Mucosa of descending colon (tissue), 3 donors: ENCODE results near the gene FARSB. TPM values are rescaled to one million over a fixed set of nuclear protein-coding genes. Genes with fewer than 3 reads are reported as not detected.

Experiments used
- ATAC-seq: fragments of 200-7000 bp; cut with Tn5 transposase; one replicate; pipeline ENCODE4 v1.9.1; 2020; ENCODE audit warnings: mild to moderate bottlenecking, moderate library complexity
- DNase-seq, 3 donors: peaks; one replicate each; pipeline ENCODE4 v3.0.0-alpha.2; 2020
- H3K36me3 ChIP-seq: fragments of 200-600 bp; one replicate; pipeline ENCODE4 v1.8.0; 2021; ENCODE audit warnings: low read depth, mild to moderate bottlenecking
- H3K4me1 ChIP-seq: fragments of 200-600 bp; one replicate; pipeline ENCODE4 v1.8.0; 2021; ENCODE audit warnings: low read depth, mild to moderate bottlenecking
- H3K4me3 ChIP-seq: fragments of 200-600 bp; one replicate; pipeline ENCODE4 v1.8.0; 2021; ENCODE audit warnings: mild to moderate bottlenecking
- H3K9me3 ChIP-seq: fragments of 200-600 bp; one replicate; pipeline ENCODE4 v1.8.0; 2021; ENCODE audit warnings: mild to moderate bottlenecking
- CTCF ChIP-seq: fragments of 200-600 bp; IDR thresholded peaks from one replicate; pipeline ENCODE4 v1.8.0; 2022; ENCODE audit warnings: antibody characterized with exemption, mild to moderate bottlenecking
- intact Hi-C, 2 donors: fragments of 100-400 bp; cut with DNase I in 1 of 2; cut with micrococcal nuclease in 1 of 2; formaldehyde crosslinking; loops; one replicate each; pipeline versions ENCODE4 v1.11.0 to v1.11.1; 2022; cut with DNase I, micrococcal nuclease
- total RNA-seq, 3 donors: library from RNA; stranded (reverse); fragmentation: NEBNext Ultra II Directional in 2 of 3; extraction: Animal tissue kit (Norgen Biotek cat#: 25700) in 2 of 3; gene quantifications; one replicate each; pipeline versions ENCODE4 v1.2.1 to v1.2.4, GENCODE V29; 2021 to 2023
- donor health status: DM: no; HTN: no; CAD: no; lungs with moderate emphysema.
- donor health status: DM: no; HTN: no; CAD: no.
- donor health status: DM: no; HTN: yes; CAD: no.

Gene FARSB
- total RNA-seq, 3 donors from 2014 or later: 18.0 to 27.2 (median 21.1) TPM

- TF ChIP-seq CTCF: no peak
- intact Hi-C loops: no loop called here
- no peaks in the 10 kb centered on the region for H3K9me3 ChIP-seq
- ATAC-seq (no peak), DNase-seq (no peak)
- H3K4me1 ChIP-seq: peaks cover 18% of the 10 kb centered on the region
- H3K36me3 ChIP-seq: no peaks in the 10 kb centered on the region
- peak overlapping the region; percentile 88 for H3K4me3 ChIP-seq
These were observed 894 bp upstream of the FARSB start for GRCh38 chr2:222656526-222657446.

GRCh38 chr2:222653280-222653679 is 2.6 kb downstream of the FARSB start:
- no peak for TF ChIP-seq CTCF
- no peak for ATAC-seq
- intact Hi-C loops: no loop called here
- Histone ChIP-seq H3K4me1 (peaks cover 24% of the 10 kb centered on the region), H3K4me3 (no peak overlapping the region), H3K36me3 (no peaks in the 10 kb centered on the region), H3K9me3 (no peaks in the 10 kb centered on the region)
- no peak for DNase-seq

GRCh38 chr2:222652491-222653255 is 3.2 kb downstream of the FARSB start:
- Histone ChIP-seq H3K4me3 (no peak overlapping the region), H3K4me1 (peaks cover 24% of the 10 kb centered on the region), H3K9me3 (no peaks in the 10 kb centered on the region), H3K36me3 (no peaks in the 10 kb centered on the region)
- no peak for TF ChIP-seq CTCF
- intact Hi-C loops: no loop called here
- peak in 1 of 3 donors; percentile 53 for DNase-seq
- ATAC-seq: peak; percentile 59

- Histone ChIP-seq H3K4me1 (peaks cover 24% of the 10 kb centered on the region), H3K4me3 (no peak overlapping the region), H3K9me3 (no peaks in the 10 kb centered on the region), H3K36me3 (no peaks in the 10 kb centered on the region)
- no peak for DNase-seq
- intact Hi-C loops: no loop called here
- no peak for ATAC-seq
- no peak for TF ChIP-seq CTCF
These were observed 4.0 kb downstream of the FARSB start for GRCh38 chr2:222651718-222652418.

- H3K4me1 ChIP-seq: peaks cover 23% of the 10 kb centered on the region
- TF ChIP-seq CTCF: no peak
- ATAC-seq: peak; percentile 77
These were observed 6.1 kb downstream of the FARSB start for GRCh38 chr2:222649801-222650200.

More at GRCh38 chr2:222649801-222650200, 6.1 kb downstream of the FARSB start:
- no peak for DNase-seq
- no peak overlapping the region for H3K4me3 ChIP-seq
- H3K9me3 ChIP-seq: no peaks in the 10 kb centered on the region
- H3K36me3 ChIP-seq: no peaks in the 10 kb centered on the region
- intact Hi-C loops: no loop called here
